Spleen (tissue), 11 donors: ENCODE measurements around the gene TSC1. TPM values are rescaled to one million over a fixed set of nuclear protein-coding genes. Genes with fewer than 3 reads are reported as not detected.

ENCODE experiments used
- DNase-seq: peaks from one replicate; pipeline ENCODE4 v3.0.0-alpha.2; 2020
- H3K27ac ChIP-seq, 8 donors: fragments of 200-600 bp; sonication (generic) in 7 of 8; 1 replicate in 4 of 8; 2 replicates in 4 of 8; pipeline versions ENCODE4 v1.5.0 to v1.8.0; 2016 to 2021; ENCODE audit warnings: inconsistent platforms in 4 of 8, mild to moderate bottlenecking in 4 of 8, moderate library complexity in 1 of 8
- H3K27me3 ChIP-seq, 7 donors: fragments of 200-600 bp; sonication (generic) in 6 of 7; replicated peaks in 1 of 7; 1 replicate in 4 of 7; 2 replicates in 3 of 7; pipeline versions ENCODE4 v1.5.0 to v1.8.0; 2016 to 2021; ENCODE audit warnings: inconsistent platforms in 3 of 7, mild to moderate bottlenecking in 1 of 7
- H3K36me3 ChIP-seq, 6 donors: fragments of 200-600 bp; sonication (generic) in 5 of 6; 1 replicate in 4 of 6; 2 replicates in 2 of 6; pipeline versions ENCODE4 v1.5.0 to v1.8.0; 2016 to 2021; ENCODE audit warnings: inconsistent platforms in 2 of 6
- H3K4me1 ChIP-seq, 6 donors: fragments of 200-600 bp; sonication (generic) in 5 of 6; 1 replicate in 3 of 6; 2 replicates in 3 of 6; pipeline versions ENCODE4 v1.5.0 to v1.8.0; 2016 to 2021; ENCODE audit warnings: inconsistent platforms in 3 of 6
- H3K4me3 ChIP-seq, 8 donors: fragments of 200-600 bp; sonication (generic) in 7 of 8; 1 replicate in 4 of 8; 2 replicates in 4 of 8; pipeline versions ENCODE4 v1.5.0 to v1.8.0; 2016 to 2021; ENCODE audit warnings: inconsistent platforms in 4 of 8, mild to moderate bottlenecking in 4 of 8, moderate library complexity in 2 of 8
- H3K9me3 ChIP-seq, 8 donors: fragments of 200-600 bp; sonication (generic) in 7 of 8; 1 replicate in 4 of 8; 2 replicates in 4 of 8; pipeline versions ENCODE4 v1.5.0 to v1.8.0; 2016 to 2021; ENCODE audit warnings: inconsistent platforms in 4 of 8
- CTCF ChIP-seq, 11 experiments: fragments of 200-600 bp in 7 of 11; fragments of 450-650 bp in 4 of 11; sonication (generic) in 4 of 11; IDR thresholded peaks in 8 of 11; conservative IDR thresholded peaks in 3 of 11; 1 replicate in 7 of 11; 2 replicates in 4 of 11; pipeline versions ENCODE4 v1.4.0 to v1.8.0; 2016 to 2021; ENCODE audit warnings: antibody characterized with exemption in 11 of 11, inconsistent platforms in 4 of 11, mild to moderate bottlenecking in 1 of 11
- POLR2A ChIP-seq, 3 donors: fragments of 450-650 bp; IDR thresholded peaks; one replicate each; pipeline ENCODE4 v1.5.1; 2017; ENCODE audit warnings: antibody characterized with exemption in 3 of 3, mild to moderate bottlenecking in 1 of 3
- POLR2AphosphoS5 ChIP-seq, 3 donors: sonication (generic); formaldehyde crosslinking; IDR thresholded peaks; one replicate each; pipeline ENCODE4 v1.5.1; 2017; ENCODE audit warnings: antibody characterized with exemption in 3 of 3
- WGBS, 5 donors: extraction: QIAGEN DNeasy Blood & Tissue Kit in 3 of 5; methylation state at CpG; one replicate each; pipeline versions ENCODE4 v1.1.5 to v1.1.7; 2013 to 2018; 5-methylcytosine and 5-hydroxymethylcytosine counted together
- intact Hi-C: fragments of 100-400 bp; cut with DNase I; formaldehyde crosslinking; loops from one replicate; pipeline ENCODE4 v1.15.0; 2023; ENCODE audit warnings: low total_unique reads
- polyA plus RNA-seq, 3 donors: library from polyadenylated mRNA; stranded (reverse); fragments of 200-250 nt; gene quantifications; one replicate each; pipeline ENCODE4 v1.2.1, GENCODE V29; 2013
- total RNA-seq, 7 donors: library from RNA; depleted of rRNA in 3 of 7; stranded (reverse); fragments of >200 nt in 3 of 7; fragmentation: NEBNext Ultra II Directional in 4 of 7; extraction: Animal tissue kit (Norgen Biotek cat#: 25700) in 4 of 7; gene quantifications; one replicate each; pipeline versions ENCODE4 v1.1.0 to v1.2.1, GENCODE V29; 2016 to 2021
- donor health status: healthy with polysubstance abuse.
- donor health status: DM: no; HTN: no; CAD: no; lungs with moderate emphysema.
- donor health status: DM: no; HTN: no; CAD: no.
- donor health status: Bipolar disorder and iron deficiency.
- donor health status: healthy.
- donor health status: DM: no; HTN: no; CAD: no.
- donor health status: DM: yes; HTN: yes; CAD: no.

TSC1 gene
- total and polyA plus RNA-seq, 10 donors = 6.9 to 80.6 (median 51.6) TPM

- no peak for DNase-seq
- WGBS, 5 donors = 69 to 72% (median 70%) methylated on average over 19 to 24 of the region's 24 CpGs
- Histone ChIP-seq H3K27ac (peak overlapping the region in 1 of 8 donors; percentile 11), H3K27me3 (peaks cover 0 to 10% (median 0%) of the 10 kb centered on the region in 7 donors), H3K9me3 (no peaks in the 10 kb centered on the region), H3K4me1 (peaks cover 0 to 6% (median 0%) of the 10 kb centered on the region in 6 donors), H3K4me3 (no peak overlapping the region), H3K36me3 (no peaks in the 10 kb centered on the region)
- intact Hi-C loops = no loop called here
- TF ChIP-seq POLR2A (IDR thresholded peaks at IDR 0.05) (no peak), CTCF (IDR thresholded peaks at IDR 0.05 in 8 of 11, conservative IDR thresholded peaks at IDR 0.05 in 3 of 11) (no peak), POLR2AphosphoS5 (IDR thresholded peaks at IDR 0.05) (no peak)
Measured at GRCh38 chr9:132857616-132858342, 86.6 kb downstream of the TSC1 start.

GRCh38 chr9:132857031-132857430 is 87.4 kb downstream of the TSC1 start:
- H3K4me3 ChIP-seq = no peak overlapping the region
- H3K27ac ChIP-seq = peak overlapping the region in 1 of 8 donors; percentile 11
- H3K36me3 ChIP-seq = no peaks in the 10 kb centered on the region
- peaks cover 0 to 6% (median 0%) of the 10 kb centered on the region in 6 donors for H3K4me1 ChIP-seq
- TF ChIP-seq POLR2A (IDR thresholded peaks at IDR 0.05) (no peak), POLR2AphosphoS5 (IDR thresholded peaks at IDR 0.05) (no peak), CTCF (IDR thresholded peaks at IDR 0.05 in 8 of 11, conservative IDR thresholded peaks at IDR 0.05 in 3 of 11) (no peak)
- H3K27me3 ChIP-seq = peaks cover 0 to 10% (median 0%) of the 10 kb centered on the region in 7 donors
- 71 to 79% (median 72%) methylated on average over 7 to 8 of the region's 8 CpGs for WGBS, 5 donors
- no peaks in the 10 kb centered on the region for H3K9me3 ChIP-seq
- intact Hi-C loops = no loop called here
- no peak for DNase-seq

- peaks cover 0 to 10% (median 0%) of the 10 kb centered on the region in 7 donors for H3K27me3 ChIP-seq
- TF ChIP-seq POLR2A (IDR thresholded peaks at IDR 0.05) (no peak), POLR2AphosphoS5 (IDR thresholded peaks at IDR 0.05) (no peak), CTCF (IDR thresholded peaks at IDR 0.05 in 8 of 11, conservative IDR thresholded peaks at IDR 0.05 in 3 of 11) (no peak)
- no peaks in the 10 kb centered on the region for H3K36me3 ChIP-seq
- 78 to 90% (median 86%) methylated on average over 2 to 5 of the region's 5 CpGs for WGBS, 5 donors
- H3K27ac ChIP-seq = no peak overlapping the region
- H3K4me1 ChIP-seq = peaks cover 0 to 6% (median 0%) of the 10 kb centered on the region in 6 donors
- DNase-seq = no peak
- H3K9me3 ChIP-seq = no peaks in the 10 kb centered on the region
- intact Hi-C loops = no loop called here
- H3K4me3 ChIP-seq = no peak overlapping the region
Measured at GRCh38 chr9:132855904-132856303, 88.5 kb downstream of the TSC1 start.

- intact Hi-C loops = no loop called here
- DNase-seq = no peak
- Histone ChIP-seq H3K36me3 (no peaks in the 10 kb centered on the region), H3K9me3 (no peaks in the 10 kb centered on the region), H3K4me3 (no peak overlapping the region), H3K27ac (no peak overlapping the region), H3K4me1 (peaks cover 0 to 6% (median 0%) of the 10 kb centered on the region in 6 donors), H3K27me3 (peaks cover 0 to 10% (median 0%) of the 10 kb centered on the region in 7 donors)
- TF ChIP-seq CTCF (IDR thresholded peaks at IDR 0.05 in 8 of 11, conservative IDR thresholded peaks at IDR 0.05 in 3 of 11) (no peak), POLR2A (IDR thresholded peaks at IDR 0.05) (no peak), POLR2AphosphoS5 (IDR thresholded peaks at IDR 0.05) (no peak)
- WGBS, 5 donors = 57 to 77% (median 59%) methylated on average over 10 of the region's 10 CpGs
Measured at GRCh38 chr9:132854832-132855231, 89.6 kb downstream of the TSC1 start.
